GM12892 (cell line): ENCODE results near the gene BLNK.

ENCODE experiments used
- POLR2A ChIP-seq: IDR thresholded peaks from 2 replicates; pipeline ENCODE4 v1.6.1; 2011; ENCODE audit warnings: low read depth, low read length, control low read depth
- POLR2AphosphoS5 ChIP-seq: IDR thresholded peaks from 2 replicates; pipeline ENCODE4 v1.6.1; 2011; ENCODE audit warnings: low read depth, low read length, control low read depth
- TAF1 ChIP-seq: IDR thresholded peaks from 2 replicates; pipeline ENCODE4 v1.6.1; 2011; ENCODE audit warnings: low read depth, mild to moderate bottlenecking, control low read depth, low read length, borderline replicate concordance

- no peak for TF ChIP-seq POLR2A
- no peak for TF ChIP-seq POLR2AphosphoS5
- no peak for TF ChIP-seq TAF1
Observed at GRCh38 chr10:96305019-96305418, 33.6 kb upstream of the BLNK start.
